Panc1 (cell line): ENCODE results near the gene CAMTA2. TPM values are rescaled to one million over a fixed set of nuclear protein-coding genes. Genes with fewer than 3 reads are reported as not detected.
"Not testable (repeated sequence)": the region's sequence is repeated elsewhere in the genome, so short reads cannot be mapped to it uniquely, and the experiment has no call there.

Source experiments
- ATAC-seq: fragments of 200-7000 bp; cut with Tn5 transposase; 2 replicates; pipeline ENCODE4 v1.9.1; 2020; ENCODE audit warnings: mild to moderate bottlenecking, moderate library complexity
- BruUV-seq: library from RNA; stranded (reverse); fragments of 400-500 nt; replicated peaks from 2 replicates; lab custom pipeline; 2021; lab: Mats Ljungman, UMichigan
- CTCF ChIA-PET: fragments of 300-600 bp; sonication (Branson Sonifier 250); formaldehyde crosslinking; loops from one replicate; lab custom pipeline; 2022; ENCODE audit warnings: antibody characterized with exemption; lab: Charles Lee
- POLR2A ChIA-PET: fragments of 300-600 bp; sonication (Branson Sonifier 250); formaldehyde crosslinking; loops from one replicate; lab custom pipeline; 2022; ENCODE audit warnings: antibody characterized with exemption; lab: Charles Lee
- DNase-seq: peaks from one replicate; pipeline ENCODE4 v3.0.0-alpha.2; 2010; ENCODE audit warnings: low read depth, low spot score
- H3K27ac ChIP-seq: 2 replicates; pipeline ENCODE4 v1.5.1; 2011; ENCODE audit warnings: mild to moderate bottlenecking, low read length, inconsistent platforms
- H3K27me3 ChIP-seq: fragments of 200-500 bp; sonication (Bioruptor generic); 2 replicates; pipeline ENCODE4 v1.6.0; 2014; ENCODE audit warnings: low read length, inconsistent platforms; ENCODE audit not compliant: control insufficient read depth, insufficient read depth
- H3K36me3 ChIP-seq: fragments of 200-500 bp; sonication (Bioruptor generic); 2 replicates; pipeline ENCODE4 v1.5.1; 2014; ENCODE audit warnings: inconsistent platforms, mild to moderate bottlenecking, low read length, moderate library complexity; ENCODE audit not compliant: control insufficient read depth, insufficient read depth
- H3K4me1 ChIP-seq: 2 replicates; pipeline ENCODE4 v1.5.1; 2011; ENCODE audit warnings: inconsistent platforms, mild to moderate bottlenecking, low read length, moderate library complexity; ENCODE audit not compliant: control insufficient read depth, insufficient read depth
- H3K4me3 ChIP-seq, 2 experiments: 2 replicates each; pipeline ENCODE4 v1.5.1; 2011 to 2012; ENCODE audit warnings: low read depth in 2 of 2, low read length in 2 of 2, mild to moderate bottlenecking in 2 of 2, inconsistent platforms in 1 of 2, moderate library complexity in 1 of 2
- H3K9me3 ChIP-seq: fragments of 200-500 bp; sonication (Bioruptor generic); 2 replicates; pipeline ENCODE4 v1.5.1; 2014; ENCODE audit warnings: low read depth, mild to moderate bottlenecking, inconsistent platforms, low read length, moderate library complexity; ENCODE audit not compliant: control insufficient read depth, insufficient read depth
- POLR2AphosphoS5 ChIP-seq: IDR thresholded peaks from 2 replicates; pipeline ENCODE4 v1.6.1; 2012; ENCODE audit warnings: mild to moderate bottlenecking, low read depth, low read length, moderate library complexity
- SIN3A ChIP-seq: IDR thresholded peaks from 2 replicates; pipeline ENCODE4 v1.6.1; 2012; ENCODE audit warnings: low read depth, mild to moderate bottlenecking, low read length, moderate library complexity, borderline replicate concordance; ENCODE audit not compliant: insufficient read depth
- TCF7L2 ChIP-seq: IDR thresholded peaks from 2 replicates; pipeline ENCODE4 v1.6.1; 2011; ENCODE audit warnings: mild to moderate bottlenecking, low read depth, low read length, inconsistent platforms
- in situ Hi-C: cut with HindIII; loops from 2 replicates; pipeline ENCODE4 v1.10.0; 2016; ENCODE audit warnings: low sequenced_read_pairs, low pct_unique_long_range_greater_than_20kb
- intact Hi-C: fragments of 100-400 bp; cut with micrococcal nuclease; formaldehyde crosslinking; loops from one replicate; pipeline ENCODE4 v1.10.0; 2022; ENCODE audit not compliant: unreplicated experiment
- total RNA-seq: library from RNA; stranded (reverse); gene quantifications from one replicate; pipeline ENCODE4 v1.2.1, GENCODE V29; 2021; ENCODE audit not compliant: unreplicated experiment
- TF ChIP-seq, protein P1 (sequence below): fragments of 450-650 bp; IDR thresholded peaks from 2 replicates; pipeline ENCODE4 v1.5.1; 2017; ENCODE audit warnings: mild to moderate bottlenecking
- TF ChIP-seq, protein P2 (sequence below), 2 experiments: IDR thresholded peaks; 2 replicates each; pipeline ENCODE4 v1.6.1; 2011 to 2012; ENCODE audit warnings: low read depth in 2 of 2, control low read depth in 1 of 2, low read length in 1 of 2, mild to moderate bottlenecking in 1 of 2, moderate library complexity in 1 of 2; ENCODE audit not compliant: insufficient read depth in 1 of 2

Gene CAMTA2
- total RNA-seq, 1 experiment from 2014 or later, result 22.7 TPM

DNA sequence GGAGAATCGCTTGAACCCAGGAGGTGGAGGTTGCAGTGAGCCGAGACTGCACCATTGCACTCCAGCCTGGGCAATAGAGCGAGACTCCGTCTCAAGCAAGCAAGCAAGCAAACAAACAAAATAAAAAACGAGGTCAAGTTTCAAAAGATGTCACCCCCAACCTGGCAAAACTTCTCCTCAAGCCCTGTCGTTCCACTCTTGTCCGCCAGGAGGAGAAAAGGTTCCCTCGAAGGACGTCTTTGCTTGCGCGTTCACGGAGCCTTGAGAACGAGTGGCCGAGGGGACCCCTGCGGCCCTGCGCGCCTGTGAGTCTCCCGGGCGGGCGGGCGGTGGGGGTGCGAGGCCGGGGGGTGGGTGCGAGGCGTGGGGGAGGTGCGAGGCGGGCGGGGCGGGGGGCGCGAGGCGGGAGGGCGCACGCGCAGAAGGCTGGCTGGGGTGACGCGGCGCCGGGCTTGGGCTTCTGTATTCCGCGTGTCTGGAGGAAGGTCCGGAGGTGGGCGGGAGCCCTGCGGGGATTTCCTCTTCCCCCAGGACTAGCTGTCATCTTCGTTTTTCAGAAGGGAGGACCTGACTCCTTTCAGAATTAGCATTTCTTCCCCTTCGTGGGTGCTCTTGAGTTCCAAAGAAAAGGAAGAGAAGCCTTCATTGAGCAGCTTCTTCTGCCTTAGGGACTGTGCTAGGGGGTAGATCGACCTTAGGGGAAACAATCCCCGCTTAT, 44.0 kb upstream of the CAMTA2 start:
- Histone ChIP-seq H3K4me1 (no peaks in the 10 kb centered on the region), H3K27ac (peak overlapping the region; percentile 70), H3K27me3 (no peaks in the 10 kb centered on the region), H3K36me3 (no peaks in the 10 kb centered on the region), H3K4me3 (peak overlapping the region; percentile 27 to 54), H3K9me3 (no peaks in the 10 kb centered on the region)
- ChIA-PET CTCF (interaction anchor here (1.0 kb wide), 1 partner anchor 129 kb away, joined by 3 read pairs; no protein-coding TSS in a partner anchor), POLR2A (no interaction called here)
- peak; percentile 43 for DNase-seq
- intact Hi-C loops, result no loop called here
- no TSS peak for BruUV-seq
- TF ChIP-seq, protein P1, sequence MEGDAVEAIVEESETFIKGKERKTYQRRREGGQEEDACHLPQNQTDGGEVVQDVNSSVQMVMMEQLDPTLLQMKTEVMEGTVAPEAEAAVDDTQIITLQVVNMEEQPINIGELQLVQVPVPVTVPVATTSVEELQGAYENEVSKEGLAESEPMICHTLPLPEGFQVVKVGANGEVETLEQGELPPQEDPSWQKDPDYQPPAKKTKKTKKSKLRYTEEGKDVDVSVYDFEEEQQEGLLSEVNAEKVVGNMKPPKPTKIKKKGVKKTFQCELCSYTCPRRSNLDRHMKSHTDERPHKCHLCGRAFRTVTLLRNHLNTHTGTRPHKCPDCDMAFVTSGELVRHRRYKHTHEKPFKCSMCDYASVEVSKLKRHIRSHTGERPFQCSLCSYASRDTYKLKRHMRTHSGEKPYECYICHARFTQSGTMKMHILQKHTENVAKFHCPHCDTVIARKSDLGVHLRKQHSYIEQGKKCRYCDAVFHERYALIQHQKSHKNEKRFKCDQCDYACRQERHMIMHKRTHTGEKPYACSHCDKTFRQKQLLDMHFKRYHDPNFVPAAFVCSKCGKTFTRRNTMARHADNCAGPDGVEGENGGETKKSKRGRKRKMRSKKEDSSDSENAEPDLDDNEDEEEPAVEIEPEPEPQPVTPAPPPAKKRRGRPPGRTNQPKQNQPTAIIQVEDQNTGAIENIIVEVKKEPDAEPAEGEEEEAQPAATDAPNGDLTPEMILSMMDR, result peak; percentile 83
- no peak for TF ChIP-seq TCF7L2
- TF ChIP-seq, protein P2, sequence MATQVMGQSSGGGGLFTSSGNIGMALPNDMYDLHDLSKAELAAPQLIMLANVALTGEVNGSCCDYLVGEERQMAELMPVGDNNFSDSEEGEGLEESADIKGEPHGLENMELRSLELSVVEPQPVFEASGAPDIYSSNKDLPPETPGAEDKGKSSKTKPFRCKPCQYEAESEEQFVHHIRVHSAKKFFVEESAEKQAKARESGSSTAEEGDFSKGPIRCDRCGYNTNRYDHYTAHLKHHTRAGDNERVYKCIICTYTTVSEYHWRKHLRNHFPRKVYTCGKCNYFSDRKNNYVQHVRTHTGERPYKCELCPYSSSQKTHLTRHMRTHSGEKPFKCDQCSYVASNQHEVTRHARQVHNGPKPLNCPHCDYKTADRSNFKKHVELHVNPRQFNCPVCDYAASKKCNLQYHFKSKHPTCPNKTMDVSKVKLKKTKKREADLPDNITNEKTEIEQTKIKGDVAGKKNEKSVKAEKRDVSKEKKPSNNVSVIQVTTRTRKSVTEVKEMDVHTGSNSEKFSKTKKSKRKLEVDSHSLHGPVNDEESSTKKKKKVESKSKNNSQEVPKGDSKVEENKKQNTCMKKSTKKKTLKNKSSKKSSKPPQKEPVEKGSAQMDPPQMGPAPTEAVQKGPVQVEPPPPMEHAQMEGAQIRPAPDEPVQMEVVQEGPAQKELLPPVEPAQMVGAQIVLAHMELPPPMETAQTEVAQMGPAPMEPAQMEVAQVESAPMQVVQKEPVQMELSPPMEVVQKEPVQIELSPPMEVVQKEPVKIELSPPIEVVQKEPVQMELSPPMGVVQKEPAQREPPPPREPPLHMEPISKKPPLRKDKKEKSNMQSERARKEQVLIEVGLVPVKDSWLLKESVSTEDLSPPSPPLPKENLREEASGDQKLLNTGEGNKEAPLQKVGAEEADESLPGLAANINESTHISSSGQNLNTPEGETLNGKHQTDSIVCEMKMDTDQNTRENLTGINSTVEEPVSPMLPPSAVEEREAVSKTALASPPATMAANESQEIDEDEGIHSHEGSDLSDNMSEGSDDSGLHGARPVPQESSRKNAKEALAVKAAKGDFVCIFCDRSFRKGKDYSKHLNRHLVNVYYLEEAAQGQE (IDR thresholded peaks at IDR 0.05; ENCODE audit: insufficient read depth in 1 of 2, low read depth in 2 of 2, low read length in 1 of 2), result no peak
- TF ChIP-seq SIN3A, result no peak
- TF ChIP-seq POLR2AphosphoS5, result no peak
- in situ Hi-C loops, result no loop called here
- ATAC-seq, result peak; percentile 88

DNA sequence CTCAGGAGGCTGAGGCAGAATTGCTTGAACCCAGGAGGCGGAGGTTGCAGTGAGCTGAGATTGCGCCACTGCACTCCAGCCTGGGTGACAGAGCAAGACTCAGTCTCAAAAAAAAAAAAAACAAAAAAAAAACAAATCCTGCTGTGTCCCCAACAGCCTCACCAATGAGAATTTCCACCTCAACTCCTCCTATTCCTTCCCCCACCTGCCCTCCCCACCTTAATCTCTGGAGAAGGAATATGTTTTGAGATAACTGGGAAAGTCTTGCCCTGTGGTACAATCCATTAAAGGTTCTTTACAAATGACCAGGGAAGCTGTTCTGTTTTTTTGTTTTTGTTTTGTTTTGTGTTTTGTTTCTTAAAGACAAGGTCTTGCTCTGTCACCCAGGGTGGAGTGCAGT, 42.7 kb upstream of the CAMTA2 start:
- intact Hi-C loops, BruUV-seq, H3K4me3 ChIP-seq, H3K27me3 ChIP-seq, H3K4me1 ChIP-seq, DNase-seq, H3K27ac ChIP-seq, ATAC-seq, in situ Hi-C loops, H3K9me3 ChIP-seq, H3K36me3 ChIP-seq: not testable (repeated sequence)
- CTCF ChIA-PET, result interaction anchor here (0.7 kb wide), 1 partner anchor 29 kb away, joined by 9 read pairs; no protein-coding TSS in a partner anchor
- POLR2A ChIA-PET, result interaction anchor here (0.6 kb wide), 1 partner anchor 25 kb away, joined by 8 read pairs; no protein-coding TSS in a partner anchor

DNA sequence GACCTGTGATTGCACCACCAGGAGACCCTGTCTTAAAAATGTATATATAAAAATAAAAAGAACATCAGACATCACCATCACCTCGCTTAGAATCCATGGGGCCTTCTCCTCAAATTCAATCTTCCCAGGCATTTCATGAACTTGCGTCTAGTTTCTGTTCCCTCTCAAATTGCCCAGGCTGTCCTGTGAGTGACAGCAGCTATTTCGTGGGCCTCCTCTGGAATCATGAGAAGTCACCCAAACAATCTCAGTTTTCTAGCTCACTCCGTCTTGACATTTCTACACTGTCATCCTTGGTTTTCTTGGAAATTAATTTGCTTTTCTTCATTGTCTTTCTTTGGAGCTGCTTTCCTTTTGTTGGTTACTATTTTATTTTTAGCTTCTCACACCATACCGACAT, 40.4 kb upstream of the CAMTA2 start:
- in situ Hi-C loops (no loop called here), intact Hi-C loops (no loop called here)
- no peak for TF ChIP-seq TCF7L2
- TF ChIP-seq, protein P1, result no peak
- TF ChIP-seq, protein P2 (IDR thresholded peaks at IDR 0.05; ENCODE audit: insufficient read depth in 1 of 2, low read depth in 2 of 2, low read length in 1 of 2), result no peak
- TF ChIP-seq POLR2AphosphoS5, result no peak
- TF ChIP-seq SIN3A, result no peak
- ATAC-seq, result no peak
- Histone ChIP-seq H3K27me3 (no peaks in the 10 kb centered on the region), H3K36me3 (no peaks in the 10 kb centered on the region), H3K4me3 (no peak overlapping the region), H3K9me3 (no peaks in the 10 kb centered on the region), H3K27ac (no peak overlapping the region), H3K4me1 (no peaks in the 10 kb centered on the region)
- no peak for DNase-seq
- ChIA-PET CTCF (interaction anchor here (0.6 to 0.7 kb wide), 2 partner anchors 35 to 104 kb away, joined by 7 to 9 read pairs; no protein-coding TSS in a partner anchor), POLR2A (no interaction called here)
- BruUV-seq, result no TSS peak
